SU-DHL-6 (cell line): ENCODE measurements around the gene KRTAP9-8.

Experiments used
- EZH2phosphoT487 ChIP-seq: fragments of 200-600 bp; sonication (generic), shearing (Covaris generic); conservative IDR thresholded peaks from 2 replicates; pipeline ENCODE4 v1.6.1; 2018; ENCODE audit warnings: mild to moderate bottlenecking, antibody characterized with exemption, low read length, moderate library complexity, mixed read lengths
- TF ChIP-seq, protein P1 (sequence below): fragments of 200-600 bp; sonication (generic); IDR thresholded peaks from one replicate; pipeline ENCODE4 v1.5.1; 2017; ENCODE audit warnings: antibody characterized with exemption, mild to moderate bottlenecking, low read length, moderate library complexity; ENCODE audit not compliant: insufficient read depth, poor library complexity, severe bottlenecking

DNA sequence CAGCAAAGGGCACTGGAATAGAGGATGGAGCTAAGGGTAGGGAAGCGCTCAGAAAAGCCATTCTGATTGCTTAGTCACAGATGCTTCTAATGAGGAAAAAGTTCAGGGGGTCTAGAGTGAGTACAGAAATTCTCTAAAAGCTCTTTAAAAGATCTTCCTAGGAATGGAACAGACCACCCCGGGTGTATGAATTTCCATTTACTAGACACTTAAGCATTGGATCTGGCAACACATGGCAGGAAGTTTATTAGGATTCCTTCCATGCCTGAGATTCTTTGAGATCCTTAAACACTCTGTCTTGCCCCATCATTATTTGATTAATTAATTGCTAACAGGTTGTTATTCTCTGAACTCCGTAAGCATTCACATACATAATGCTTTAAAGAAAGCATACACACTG is 46.2 kb downstream of the KRTAP9-8 start:
- TF ChIP-seq, protein P1, sequence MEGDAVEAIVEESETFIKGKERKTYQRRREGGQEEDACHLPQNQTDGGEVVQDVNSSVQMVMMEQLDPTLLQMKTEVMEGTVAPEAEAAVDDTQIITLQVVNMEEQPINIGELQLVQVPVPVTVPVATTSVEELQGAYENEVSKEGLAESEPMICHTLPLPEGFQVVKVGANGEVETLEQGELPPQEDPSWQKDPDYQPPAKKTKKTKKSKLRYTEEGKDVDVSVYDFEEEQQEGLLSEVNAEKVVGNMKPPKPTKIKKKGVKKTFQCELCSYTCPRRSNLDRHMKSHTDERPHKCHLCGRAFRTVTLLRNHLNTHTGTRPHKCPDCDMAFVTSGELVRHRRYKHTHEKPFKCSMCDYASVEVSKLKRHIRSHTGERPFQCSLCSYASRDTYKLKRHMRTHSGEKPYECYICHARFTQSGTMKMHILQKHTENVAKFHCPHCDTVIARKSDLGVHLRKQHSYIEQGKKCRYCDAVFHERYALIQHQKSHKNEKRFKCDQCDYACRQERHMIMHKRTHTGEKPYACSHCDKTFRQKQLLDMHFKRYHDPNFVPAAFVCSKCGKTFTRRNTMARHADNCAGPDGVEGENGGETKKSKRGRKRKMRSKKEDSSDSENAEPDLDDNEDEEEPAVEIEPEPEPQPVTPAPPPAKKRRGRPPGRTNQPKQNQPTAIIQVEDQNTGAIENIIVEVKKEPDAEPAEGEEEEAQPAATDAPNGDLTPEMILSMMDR, result no peak
- TF ChIP-seq EZH2phosphoT487, result no peak
